ENCODE results near the gene HEATR5A. TPM values are rescaled to one million over a fixed set of nuclear protein-coding genes. Genes with fewer than 3 reads are reported as not detected.
"Not testable (repeated sequence)": the region's sequence is repeated elsewhere in the genome, so short reads cannot be mapped to it uniquely, and the experiment has no call there.

The HEATR5A gene
- total RNA-seq, 1 donor from 2014 or later, result 57.7 TPM

DNA sequence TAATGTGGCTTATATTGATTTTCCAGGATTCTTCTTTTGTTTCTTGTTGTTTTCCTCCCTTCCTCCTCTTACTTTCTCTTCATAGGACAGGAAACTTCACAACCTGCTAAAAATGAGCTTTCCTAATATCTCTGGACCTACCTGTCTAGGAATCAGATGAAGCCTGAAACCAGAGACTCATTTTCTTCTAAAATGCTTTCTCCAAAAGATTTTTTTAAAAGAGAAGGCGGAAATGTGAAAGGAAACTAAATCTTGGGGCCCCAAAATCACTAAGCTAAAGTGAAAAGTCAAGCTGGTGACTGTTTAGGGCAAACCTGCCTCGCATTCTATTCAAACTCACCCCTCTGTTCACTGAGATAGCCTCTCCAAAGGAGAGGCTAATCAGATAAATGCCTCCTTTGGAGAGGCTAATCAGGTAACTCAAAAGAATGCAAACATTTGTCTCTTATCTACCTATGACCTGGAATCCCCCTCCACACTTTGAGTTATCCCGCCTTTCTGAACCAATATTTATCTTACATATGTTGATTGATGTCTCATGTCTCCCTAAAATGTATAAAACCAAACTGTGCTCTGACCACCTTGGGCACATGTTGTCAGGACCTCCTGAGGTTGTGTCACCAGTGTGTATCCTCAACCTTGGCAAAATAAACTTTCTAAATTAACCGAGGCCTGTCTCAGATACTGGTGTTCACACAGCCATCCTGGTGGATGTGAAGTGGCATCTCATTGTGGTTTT lies 140.0 kb downstream of the HEATR5A start:
- H3K4me3 Mint-ChIP-seq (ENCODE audit: unreplicated experiment), result no peak overlapping the region
- no peaks in the 10 kb centered on the region for H3K9me3 Mint-ChIP-seq (ENCODE audit: low read depth)
- no peaks in the 10 kb centered on the region for H3K36me3 Mint-ChIP-seq (ENCODE audit: low read depth)
- H3K4me1 Mint-ChIP-seq (ENCODE audit: low read depth), result peaks cover 9% of the 10 kb centered on the region
- H3K27me3 Mint-ChIP-seq (ENCODE audit: low read depth), result no peaks in the 10 kb centered on the region
- DNase-seq (ENCODE audit: low spot score), result no peak
- no peak overlapping the region for H3K27ac Mint-ChIP-seq (ENCODE audit: unreplicated experiment)
- TF ChIP-seq, protein P1, sequence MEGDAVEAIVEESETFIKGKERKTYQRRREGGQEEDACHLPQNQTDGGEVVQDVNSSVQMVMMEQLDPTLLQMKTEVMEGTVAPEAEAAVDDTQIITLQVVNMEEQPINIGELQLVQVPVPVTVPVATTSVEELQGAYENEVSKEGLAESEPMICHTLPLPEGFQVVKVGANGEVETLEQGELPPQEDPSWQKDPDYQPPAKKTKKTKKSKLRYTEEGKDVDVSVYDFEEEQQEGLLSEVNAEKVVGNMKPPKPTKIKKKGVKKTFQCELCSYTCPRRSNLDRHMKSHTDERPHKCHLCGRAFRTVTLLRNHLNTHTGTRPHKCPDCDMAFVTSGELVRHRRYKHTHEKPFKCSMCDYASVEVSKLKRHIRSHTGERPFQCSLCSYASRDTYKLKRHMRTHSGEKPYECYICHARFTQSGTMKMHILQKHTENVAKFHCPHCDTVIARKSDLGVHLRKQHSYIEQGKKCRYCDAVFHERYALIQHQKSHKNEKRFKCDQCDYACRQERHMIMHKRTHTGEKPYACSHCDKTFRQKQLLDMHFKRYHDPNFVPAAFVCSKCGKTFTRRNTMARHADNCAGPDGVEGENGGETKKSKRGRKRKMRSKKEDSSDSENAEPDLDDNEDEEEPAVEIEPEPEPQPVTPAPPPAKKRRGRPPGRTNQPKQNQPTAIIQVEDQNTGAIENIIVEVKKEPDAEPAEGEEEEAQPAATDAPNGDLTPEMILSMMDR (IDR thresholded peaks at IDR 0.05), result no peak

DNA sequence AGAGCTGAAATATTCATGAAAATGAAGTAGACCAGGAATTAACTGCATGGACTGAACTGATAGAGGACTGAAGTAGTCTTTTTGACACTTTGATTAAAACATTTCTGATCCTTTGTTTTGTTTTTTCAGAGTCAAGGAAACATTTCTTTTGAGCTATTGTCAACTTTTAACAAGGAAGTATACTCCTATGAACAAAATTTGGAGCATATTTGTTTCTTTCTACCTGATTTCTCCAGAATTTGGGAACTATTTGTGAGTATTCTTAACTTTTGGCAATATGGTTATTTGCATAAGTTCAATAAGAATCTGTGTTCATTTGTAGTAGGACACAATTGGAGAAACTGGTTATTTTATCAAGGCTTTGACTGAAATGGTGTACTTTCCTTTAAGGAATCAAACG lies 141.5 kb downstream of the HEATR5A start:
- H3K27ac Mint-ChIP-seq (ENCODE audit: unreplicated experiment), result no peak overlapping the region
- DNase-seq (ENCODE audit: low spot score), result no peak
- H3K4me3 Mint-ChIP-seq (ENCODE audit: unreplicated experiment), result no peak overlapping the region
- TF ChIP-seq, protein P1 (IDR thresholded peaks at IDR 0.05), result no peak
- H3K9me3 Mint-ChIP-seq (ENCODE audit: low read depth), result no peaks in the 10 kb centered on the region
- no peaks in the 10 kb centered on the region for H3K27me3 Mint-ChIP-seq (ENCODE audit: low read depth)
- H3K36me3 Mint-ChIP-seq (ENCODE audit: low read depth), result no peaks in the 10 kb centered on the region
- H3K4me1 Mint-ChIP-seq (ENCODE audit: low read depth), result peaks cover 4% of the 10 kb centered on the region

DNA sequence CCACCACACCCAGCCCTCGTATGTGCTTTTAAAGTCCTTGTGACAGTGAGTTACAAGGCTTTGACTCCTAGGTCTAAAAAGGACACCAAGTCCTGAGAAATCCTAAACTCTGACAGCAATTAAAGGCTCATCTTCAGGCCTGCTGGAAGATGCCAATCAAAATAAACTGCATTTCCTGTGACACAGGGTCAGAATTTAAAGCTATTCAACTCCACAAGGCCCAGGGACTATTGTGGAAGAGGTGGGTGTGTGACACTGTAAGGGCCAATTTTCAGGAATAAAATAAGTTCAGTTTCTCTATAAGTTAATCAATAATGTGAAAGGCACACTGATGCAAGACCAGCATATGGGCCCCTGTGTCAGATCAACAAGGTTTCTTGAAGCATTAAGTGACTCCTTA lies 143.3 kb downstream of the HEATR5A start:
- no peaks in the 10 kb centered on the region for H3K36me3 Mint-ChIP-seq (ENCODE audit: low read depth)

DNA sequence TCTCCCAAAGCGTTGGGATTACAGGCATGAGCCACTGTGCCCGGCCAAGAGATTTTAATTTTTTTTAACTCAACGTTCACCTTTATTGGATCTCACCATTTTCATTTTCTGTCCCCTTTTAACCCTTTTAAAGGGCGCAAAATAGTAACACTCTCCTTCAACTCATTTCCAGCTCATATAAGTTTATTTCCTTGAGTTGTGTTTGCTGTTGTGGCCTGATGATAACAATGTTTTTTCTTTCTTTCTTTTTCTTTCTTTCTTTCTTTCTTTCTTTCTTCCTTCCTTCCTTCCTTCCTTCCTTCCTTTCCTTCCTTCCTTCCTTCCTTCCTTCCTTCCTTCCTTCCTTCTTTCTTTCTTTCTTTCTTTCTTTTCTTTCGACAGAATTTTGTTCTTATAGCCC lies 143.9 kb downstream of the HEATR5A start:
- H3K4me3 Mint-ChIP-seq (ENCODE audit: unreplicated experiment); H3K27ac Mint-ChIP-seq (ENCODE audit: unreplicated experiment); H3K27me3 Mint-ChIP-seq (ENCODE audit: low read depth); DNase-seq (ENCODE audit: low spot score); H3K9me3 Mint-ChIP-seq (ENCODE audit: low read depth); H3K4me1 Mint-ChIP-seq (ENCODE audit: low read depth); H3K36me3 Mint-ChIP-seq (ENCODE audit: low read depth): not testable (repeated sequence)

More for the DNA sequence above, 143.3 kb downstream of the HEATR5A start:
- Mint-ChIP-seq H3K27ac (ENCODE audit: unreplicated experiment) (no peak overlapping the region), H3K4me1 (ENCODE audit: low read depth) (no peaks in the 10 kb centered on the region), H3K4me3 (ENCODE audit: unreplicated experiment) (no peak overlapping the region), H3K27me3 (ENCODE audit: low read depth) (no peaks in the 10 kb centered on the region), H3K9me3 (ENCODE audit: low read depth) (no peaks in the 10 kb centered on the region)
- TF ChIP-seq, protein P1 (IDR thresholded peaks at IDR 0.05), result no peak
- DNase-seq (ENCODE audit: low spot score), result no peak

DNA sequence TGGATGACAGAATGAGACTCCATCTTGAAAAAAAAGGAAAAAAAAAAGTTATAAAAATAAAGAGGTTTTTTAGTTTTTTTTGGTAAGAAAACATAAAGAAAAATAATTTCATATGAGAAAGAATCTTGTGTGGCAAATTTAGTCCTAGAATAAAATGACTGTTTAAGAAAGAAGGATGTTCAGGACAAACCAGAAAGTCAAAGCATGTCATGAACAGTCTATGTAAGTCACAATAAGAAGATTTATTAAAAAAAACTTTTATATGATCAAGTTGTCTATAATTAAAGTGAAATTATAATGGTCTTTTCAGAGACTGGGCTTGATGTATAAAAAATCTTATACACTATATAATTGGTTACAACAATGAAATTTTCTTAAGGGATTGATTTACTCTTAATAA lies 144.6 kb downstream of the HEATR5A start:
- H3K4me1 Mint-ChIP-seq (ENCODE audit: low read depth), result no peaks in the 10 kb centered on the region
- DNase-seq (ENCODE audit: low spot score), result no peak
- H3K4me3 Mint-ChIP-seq (ENCODE audit: unreplicated experiment), result no peak overlapping the region
- H3K9me3 Mint-ChIP-seq (ENCODE audit: low read depth), result no peaks in the 10 kb centered on the region
- no peaks in the 10 kb centered on the region for H3K27me3 Mint-ChIP-seq (ENCODE audit: low read depth)
- H3K36me3 Mint-ChIP-seq (ENCODE audit: low read depth), result no peaks in the 10 kb centered on the region
- H3K27ac Mint-ChIP-seq (ENCODE audit: unreplicated experiment), result no peak overlapping the region
- TF ChIP-seq, protein P1 (IDR thresholded peaks at IDR 0.05), result no peak

DNA sequence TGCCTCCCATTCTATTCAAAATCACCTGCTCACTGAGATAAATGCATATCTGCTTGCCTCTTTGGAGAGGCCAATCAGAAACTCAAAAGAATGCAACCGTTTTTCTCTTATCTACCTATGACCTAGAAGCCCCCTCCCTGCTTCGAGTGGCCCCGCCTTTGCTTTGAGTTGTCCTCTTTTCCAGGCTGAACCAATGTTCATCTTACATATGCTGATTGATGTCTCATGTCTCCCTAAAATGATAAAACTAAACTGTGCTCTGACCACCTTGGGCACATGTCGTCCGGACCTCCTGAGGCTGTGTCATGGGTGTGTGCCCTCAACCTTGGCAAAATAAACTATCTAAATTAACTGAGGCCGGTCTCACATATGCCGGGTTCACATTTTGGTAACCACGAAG lies 148.7 kb downstream of the HEATR5A start:
- Mint-ChIP-seq H3K9me3 (ENCODE audit: low read depth) (no peaks in the 10 kb centered on the region), H3K36me3 (ENCODE audit: low read depth) (no peaks in the 10 kb centered on the region), H3K4me3 (ENCODE audit: unreplicated experiment) (no peak overlapping the region), H3K27ac (ENCODE audit: unreplicated experiment) (no peak overlapping the region), H3K4me1 (ENCODE audit: low read depth) (peaks cover 9% of the 10 kb centered on the region), H3K27me3 (ENCODE audit: low read depth) (no peaks in the 10 kb centered on the region)
- TF ChIP-seq, protein P1 (IDR thresholded peaks at IDR 0.05), result no peak
- DNase-seq (ENCODE audit: low spot score), result no peak

All from chondrocyte (in vitro differentiated cells).